Mesothelial cell of epicardium (in vitro differentiated cells): ENCODE data around the gene GRK5. TPM values are rescaled to one million over a fixed set of nuclear protein-coding genes. Genes with fewer than 3 reads are reported as not detected.

Experiments
- DNase-seq, 2 experiments: peaks; one replicate each; pipeline ENCODE4 v3.0.0; 2021; ENCODE audit warnings: low spot score in 2 of 2; ENCODE audit not compliant: unreplicated experiment in 2 of 2
- H3K27ac Mint-ChIP-seq: 2 replicates; pipeline ENCODE4 v1.8.0; 2021; ENCODE audit warnings: mixed read lengths
- H3K27me3 Mint-ChIP-seq: 2 replicates; pipeline ENCODE4 v1.8.0; 2021; ENCODE audit warnings: low read depth, mixed read lengths
- H3K36me3 Mint-ChIP-seq: 2 replicates; pipeline ENCODE4 v1.8.0; 2021; ENCODE audit warnings: mixed read lengths
- H3K4me1 Mint-ChIP-seq: 2 replicates; pipeline ENCODE4 v1.8.0; 2021; ENCODE audit warnings: mixed read lengths
- H3K4me3 Mint-ChIP-seq: 2 replicates; pipeline ENCODE4 v1.8.0; 2021; ENCODE audit warnings: mild to moderate bottlenecking, moderate library complexity, mixed read lengths
- H3K9me3 Mint-ChIP-seq: 2 replicates; pipeline ENCODE4 v1.8.0; 2021; ENCODE audit warnings: mixed read lengths
- CTCF ChIP-seq: fragments of 200-600 bp; sonication (generic); IDR thresholded peaks from one replicate; pipeline ENCODE4 v1.5.0; 2021; ENCODE audit warnings: antibody characterized with exemption; ENCODE audit not compliant: unreplicated experiment
- total RNA-seq: library from RNA; stranded (reverse); gene quantifications from 3 replicates; pipeline ENCODE4 v1.2.1, GENCODE V29; 2021

GRK5 gene
- total RNA-seq, 1 donor from 2014 or later, result 14.5 TPM

DNA sequence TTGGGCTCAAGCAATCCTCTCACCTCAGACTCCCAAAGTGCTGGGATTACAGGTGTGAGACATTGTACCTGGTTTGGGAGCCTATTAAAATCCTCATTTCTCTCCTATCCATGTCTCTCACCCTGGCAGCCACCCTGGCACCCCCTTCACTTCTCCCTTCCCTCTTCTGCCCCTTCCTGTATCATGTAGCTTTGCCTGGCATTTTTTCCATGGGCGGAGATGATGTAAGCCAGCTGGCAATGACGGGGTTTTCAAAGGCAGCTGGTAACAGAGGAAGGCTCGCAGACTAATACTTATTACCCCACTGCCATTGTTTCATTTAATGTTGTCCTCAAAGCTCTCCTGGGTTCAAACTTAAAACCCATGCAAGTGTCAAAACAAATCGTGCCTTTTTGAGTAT, 273.3 kb downstream of the GRK5 start:
- no peaks in the 10 kb centered on the region for H3K4me1 Mint-ChIP-seq
- no peak for TF ChIP-seq CTCF
- no peak overlapping the region for H3K4me3 Mint-ChIP-seq
- peaks cover 57% of the 10 kb centered on the region for H3K27me3 Mint-ChIP-seq
- H3K9me3 Mint-ChIP-seq, result no peaks in the 10 kb centered on the region
- no peak overlapping the region for H3K27ac Mint-ChIP-seq
- H3K36me3 Mint-ChIP-seq, result no peaks in the 10 kb centered on the region
- DNase-seq, result no peak

DNA sequence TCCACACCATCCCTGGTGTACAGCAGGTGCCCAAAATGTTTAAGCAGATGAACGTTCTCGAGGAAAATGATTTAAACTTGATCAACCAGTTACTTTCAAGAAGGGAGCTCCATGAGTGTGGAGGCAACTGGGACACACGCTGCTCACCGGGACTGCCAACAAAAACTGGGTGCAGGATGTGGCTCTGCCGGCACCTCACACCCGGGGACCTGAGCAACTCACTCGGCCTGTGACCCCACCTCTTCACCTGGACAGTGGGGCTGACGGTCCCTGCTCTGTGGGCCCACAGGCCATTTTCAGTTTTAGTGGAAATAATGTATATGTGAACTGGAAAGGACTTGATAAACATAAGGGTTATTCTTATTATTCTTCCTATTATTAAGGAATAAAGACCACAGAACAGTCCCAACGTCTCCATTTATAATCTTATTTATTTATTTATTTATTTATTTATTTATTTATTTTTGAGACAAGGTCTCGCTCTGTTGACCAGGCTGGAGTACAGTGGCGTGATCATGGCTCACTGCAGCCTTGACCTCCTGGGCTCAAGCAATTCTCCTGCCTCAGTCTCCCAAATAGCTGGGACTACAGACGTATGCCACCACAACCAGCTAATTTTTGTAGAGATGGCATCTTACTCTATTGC, 274.5 kb downstream of the GRK5 start:
- Mint-ChIP-seq H3K36me3 (no peaks in the 10 kb centered on the region), H3K4me1 (no peaks in the 10 kb centered on the region), H3K9me3 (no peaks in the 10 kb centered on the region), H3K4me3 (no peak overlapping the region), H3K27me3 (peaks cover 46% of the 10 kb centered on the region), H3K27ac (no peak overlapping the region)
- DNase-seq, result no peak
- no peak for TF ChIP-seq CTCF

- H3K27me3 Mint-ChIP-seq, result peaks cover 35% of the 10 kb centered on the region
- H3K4me1 Mint-ChIP-seq, result no peaks in the 10 kb centered on the region
- no peak overlapping the region for H3K4me3 Mint-ChIP-seq
- DNase-seq, result no peak
- H3K9me3 Mint-ChIP-seq, result no peaks in the 10 kb centered on the region
- no peaks in the 10 kb centered on the region for H3K36me3 Mint-ChIP-seq
- H3K27ac Mint-ChIP-seq, result no peak overlapping the region
- no peak for TF ChIP-seq CTCF
Measured at GRCh38 chr10:119483001-119483400, 275.6 kb downstream of the GRK5 start.

DNA sequence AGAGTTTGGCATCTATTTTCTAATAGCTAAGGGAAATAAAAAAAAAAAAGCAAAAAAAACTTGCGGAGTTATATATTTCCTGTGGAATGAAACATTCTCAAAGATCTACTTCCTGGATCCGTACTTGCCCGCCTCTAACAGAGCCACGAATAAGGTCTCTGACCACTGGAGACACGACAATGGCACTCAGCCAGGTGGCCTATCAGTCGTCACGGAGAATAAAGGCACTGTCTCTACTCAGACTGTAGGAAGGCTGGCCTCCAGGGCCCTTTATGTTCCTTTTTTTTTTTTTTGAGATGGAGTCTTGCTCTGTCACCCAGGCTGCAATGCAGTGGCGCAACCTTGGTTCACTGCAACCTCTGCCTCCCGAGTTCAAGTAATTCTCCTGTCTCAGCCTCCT, 276.5 kb downstream of the GRK5 start:
- TF ChIP-seq CTCF, result no peak
- H3K27ac Mint-ChIP-seq, result no peak overlapping the region
- no peaks in the 10 kb centered on the region for H3K36me3 Mint-ChIP-seq
- no peak overlapping the region for H3K4me3 Mint-ChIP-seq
- no peak for DNase-seq
- H3K9me3 Mint-ChIP-seq, result no peaks in the 10 kb centered on the region
- peaks cover 26% of the 10 kb centered on the region for H3K27me3 Mint-ChIP-seq
- no peaks in the 10 kb centered on the region for H3K4me1 Mint-ChIP-seq

- H3K36me3 Mint-ChIP-seq, result no peaks in the 10 kb centered on the region
- H3K4me1 Mint-ChIP-seq, result peaks cover 2% of the 10 kb centered on the region
- no peak overlapping the region for H3K27ac Mint-ChIP-seq
- H3K4me3 Mint-ChIP-seq, result no peak overlapping the region
- no peaks in the 10 kb centered on the region for H3K9me3 Mint-ChIP-seq
- no peak for TF ChIP-seq CTCF
- H3K27me3 Mint-ChIP-seq, result no peaks in the 10 kb centered on the region
- no peak for DNase-seq
Measured at GRCh38 chr10:119488675-119489074, 281.3 kb downstream of the GRK5 start.

GRCh38 chr10:119489991-119490326, 282.6 kb downstream of the GRK5 start:
- Mint-ChIP-seq H3K4me3 (no peak overlapping the region), H3K27ac (no peak overlapping the region), H3K9me3 (no peaks in the 10 kb centered on the region), H3K4me1 (peaks cover 2% of the 10 kb centered on the region), H3K27me3 (no peaks in the 10 kb centered on the region), H3K36me3 (no peaks in the 10 kb centered on the region)
- no peak for DNase-seq
- no peak for TF ChIP-seq CTCF
